HG03159 (cell line): ENCODE results near the gene FAM20B.

Experiments used
- ATAC-seq: cut with Tn5 transposase; IDR thresholded peaks from one replicate; pipeline ENCODE4 v1.9.1; 2021; ENCODE audit warnings: mild to moderate bottlenecking, moderate library complexity; ENCODE audit not compliant: unreplicated experiment

Gene FAM20B

GRCh38 chr1:179089827-179090482, 64.3 kb downstream of the FAM20B start:
- ATAC-seq: no peak

GRCh38 chr1:179090522-179090921, 64.8 kb downstream of the FAM20B start:
- no peak for ATAC-seq

DNA sequence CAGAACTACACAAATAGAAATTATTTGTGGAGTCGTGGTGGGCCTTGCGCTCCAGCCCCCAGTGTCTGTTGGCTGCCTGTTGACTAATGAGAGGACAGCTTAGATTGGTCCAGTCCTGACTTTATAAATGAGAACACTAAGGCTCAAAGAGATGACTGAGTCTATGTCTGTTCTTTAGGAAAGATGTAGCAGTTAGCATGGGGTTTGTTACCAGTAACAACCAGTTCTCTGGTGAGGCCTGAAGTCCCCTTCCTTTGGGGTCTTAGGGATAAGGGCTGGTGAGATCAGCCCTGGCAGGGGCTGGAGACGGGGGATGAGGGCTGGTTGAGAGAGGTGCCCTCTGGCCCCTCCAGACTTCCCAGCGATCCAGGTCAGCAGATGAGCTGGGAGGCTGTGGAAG, 65.2 kb downstream of the FAM20B start:
- no peak for ATAC-seq

GRCh38 chr1:179091691-179092165, 66.0 kb downstream of the FAM20B start:
- no peak for ATAC-seq

- no peak for ATAC-seq
Measured at GRCh38 chr1:179092896-179093461, 67.3 kb downstream of the FAM20B start.

DNA sequence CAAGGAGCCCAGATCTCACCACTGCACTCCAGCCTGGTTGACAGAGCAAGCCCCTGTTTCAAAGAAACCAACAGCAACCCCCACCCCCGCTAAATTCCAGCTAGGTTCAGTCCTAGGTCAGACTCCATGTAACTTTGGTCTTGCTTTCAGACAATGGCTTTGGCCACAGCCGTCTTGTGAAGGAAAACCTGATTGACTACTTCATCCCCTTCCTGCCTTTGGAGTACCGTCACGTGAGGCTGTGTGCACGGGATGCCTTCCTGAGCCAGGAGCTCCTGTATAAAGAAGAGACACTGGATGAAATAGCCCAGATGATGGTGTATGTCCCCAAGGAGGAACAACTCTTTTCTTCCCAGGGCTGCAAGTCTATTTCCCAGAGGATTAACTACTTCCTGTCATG, 69.1 kb downstream of the FAM20B start:
- ATAC-seq: no peak

GRCh38 chr1:179095377-179095776, 69.7 kb downstream of the FAM20B start:
- ATAC-seq: no peak

DNA sequence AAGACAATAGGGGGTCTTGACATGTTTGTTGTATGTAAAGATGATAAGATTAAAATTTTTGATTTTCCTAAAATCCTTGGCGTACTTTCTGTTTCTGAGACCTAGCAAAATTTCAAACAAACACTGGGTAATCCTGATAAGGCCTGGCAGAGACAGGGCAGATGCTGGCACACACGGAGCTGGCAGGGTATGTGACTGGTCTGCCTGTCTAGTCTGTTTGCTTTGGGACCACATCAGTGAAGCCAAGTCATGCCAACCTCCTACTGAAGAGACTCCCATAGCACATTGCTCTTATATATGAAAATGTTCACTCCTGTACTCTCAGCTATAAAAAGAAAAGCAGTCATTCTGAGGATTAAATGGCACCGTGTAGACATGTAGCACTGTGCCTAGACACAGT, 70.2 kb downstream of the FAM20B start:
- ATAC-seq: no peak

DNA sequence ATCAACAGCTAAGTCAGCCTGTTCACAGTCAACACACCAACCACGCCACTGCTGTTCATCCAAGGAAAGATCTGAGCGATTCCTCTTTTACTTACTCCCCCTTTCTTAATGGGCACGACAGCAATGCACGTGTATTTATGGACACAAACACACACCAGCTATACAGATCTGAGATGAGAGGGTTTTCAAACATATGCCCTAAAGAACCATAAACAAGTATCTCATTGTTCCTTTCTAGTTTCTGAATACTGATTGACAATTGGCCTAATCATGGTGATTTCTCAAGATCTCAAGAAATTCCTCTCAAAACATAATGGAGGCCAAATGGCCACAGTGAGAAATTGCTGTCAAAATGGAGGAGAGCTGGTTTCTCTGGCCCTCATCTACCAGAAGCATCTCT, 74.2 kb downstream of the FAM20B start:
- ATAC-seq: no peak

DNA sequence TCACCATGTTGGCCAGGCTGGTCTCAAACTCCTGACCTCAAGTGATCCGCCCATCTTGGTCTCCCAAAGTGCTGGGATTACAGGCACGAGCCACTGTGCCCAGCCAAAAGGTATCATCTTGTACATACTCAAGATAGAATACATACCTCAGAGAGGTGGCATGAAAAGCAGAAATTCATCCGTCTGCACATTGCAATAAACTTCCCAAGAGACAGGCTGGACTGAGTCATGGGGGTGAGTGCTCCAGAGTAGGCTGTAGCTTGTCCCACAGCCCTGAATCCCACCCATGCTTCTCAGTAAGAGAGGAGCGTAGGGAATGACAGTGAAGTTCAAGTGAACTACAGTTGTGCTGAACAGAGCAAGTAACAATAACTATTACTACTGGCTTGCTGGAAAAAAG, 75.9 kb downstream of the FAM20B start:
- no peak for ATAC-seq

- ATAC-seq: no peak
Measured at GRCh38 chr1:179103999-179104398, 78.3 kb downstream of the FAM20B start.

DNA sequence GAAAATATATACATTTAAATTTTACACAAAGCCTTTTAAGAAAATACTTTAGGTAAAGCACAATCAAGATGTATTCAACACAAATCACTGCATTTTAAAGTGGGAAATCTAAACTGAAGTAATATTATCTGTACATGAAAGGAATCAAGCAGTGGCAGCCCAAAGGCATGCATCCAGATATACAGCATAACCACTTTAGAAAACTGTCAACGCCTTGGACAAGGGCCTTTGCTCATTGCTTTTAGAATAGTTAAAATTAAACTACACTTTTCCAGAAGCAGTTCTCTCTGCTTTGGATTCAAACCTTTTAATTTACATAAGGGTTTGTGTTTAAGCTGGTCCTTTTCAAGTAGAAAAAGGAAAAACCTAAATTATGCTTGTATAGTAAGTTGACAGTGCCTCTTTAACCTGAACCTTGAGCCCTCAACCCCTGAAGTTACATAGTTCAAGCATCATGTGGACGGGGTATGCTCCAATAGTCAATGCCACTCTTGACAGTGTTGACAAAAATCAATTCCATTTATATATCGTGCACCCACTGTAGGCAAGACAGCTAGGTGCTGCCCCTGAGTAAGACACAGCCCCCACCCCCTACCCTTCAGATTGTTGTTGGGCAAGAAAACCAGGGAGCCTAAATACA, 79.0 kb downstream of the FAM20B start:
- no peak for ATAC-seq

DNA sequence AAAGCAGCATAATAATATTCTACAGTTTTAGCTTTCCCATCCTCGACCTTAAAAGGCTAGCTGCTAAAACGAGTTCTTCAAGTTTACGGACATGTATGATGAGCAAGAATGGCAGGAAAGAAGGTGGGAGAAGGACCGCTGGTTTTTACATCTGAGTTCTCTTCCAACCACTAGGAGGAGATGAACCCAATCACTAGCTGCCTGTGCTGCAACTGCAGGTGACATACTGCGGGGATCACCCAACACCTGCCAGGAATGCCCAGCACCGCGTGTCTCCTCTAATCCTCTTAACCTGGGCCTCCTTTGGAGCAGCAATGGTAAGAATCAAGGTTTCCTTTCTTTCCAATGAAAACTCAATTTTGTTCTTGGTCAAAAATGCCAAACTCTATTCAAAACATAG, 79.7 kb downstream of the FAM20B start:
- ATAC-seq: no peak

DNA sequence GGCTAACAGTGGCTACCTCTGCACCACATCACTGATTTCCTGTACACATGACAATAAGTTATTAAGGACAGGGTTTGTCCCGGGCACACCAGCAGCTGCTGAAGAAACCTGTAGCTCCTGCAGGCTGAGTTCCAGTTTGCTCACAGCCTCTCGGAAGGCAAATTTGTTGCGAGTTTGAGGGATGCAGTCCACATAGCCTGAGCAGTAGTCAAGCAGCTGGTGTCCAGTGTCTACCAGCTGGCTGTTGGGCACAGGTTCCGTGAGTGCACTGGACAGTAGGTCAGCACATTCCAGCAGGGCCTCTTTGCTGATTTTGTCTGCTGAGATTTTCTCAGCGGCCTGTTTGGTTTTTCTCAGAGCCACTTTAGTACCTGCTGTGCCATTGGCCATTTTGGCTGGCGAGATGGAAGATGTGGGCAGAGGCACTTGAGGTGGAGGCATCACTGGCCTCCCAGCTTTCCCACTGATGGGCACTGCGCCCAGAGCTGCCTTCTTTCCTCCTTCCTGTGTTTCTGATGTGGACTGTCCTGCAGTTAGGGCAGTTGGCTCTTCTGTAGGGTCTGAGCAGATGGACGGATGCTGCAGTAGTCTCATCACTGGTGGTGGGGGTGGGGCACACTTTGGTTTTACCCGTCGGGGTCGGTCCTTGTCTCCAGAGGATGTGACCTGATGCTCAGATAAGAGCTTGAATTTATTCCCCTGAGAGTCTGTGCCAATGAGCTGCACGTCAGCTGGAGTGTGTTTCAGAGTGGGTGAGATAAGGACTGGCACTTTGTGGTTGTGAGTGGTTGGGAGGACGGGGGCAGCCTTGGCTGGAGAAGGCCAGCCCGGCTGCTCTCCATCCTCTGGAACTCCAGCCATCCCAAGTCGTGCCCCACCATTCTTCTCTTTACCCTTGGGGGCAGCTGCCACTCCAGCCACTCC, 82.3 kb downstream of the FAM20B start:
- ATAC-seq: no peak

GRCh38 chr1:179108644-179109043, 83.0 kb downstream of the FAM20B start:
- ATAC-seq: no peak

GRCh38 chr1:179115181-179115580, 89.5 kb downstream of the FAM20B start:
- no peak for ATAC-seq

GRCh38 chr1:179119513-179119912, 93.8 kb downstream of the FAM20B start:
- ATAC-seq: no peak

GRCh38 chr1:179120736-179121135, 95.0 kb downstream of the FAM20B start:
- ATAC-seq: no peak

- no peak for ATAC-seq
Measured at GRCh38 chr1:179121159-179121938, 95.7 kb downstream of the FAM20B start.

- ATAC-seq: no peak
Measured at GRCh38 chr1:179124873-179125272, 99.2 kb downstream of the FAM20B start.
